ENCODE measurements around the gene KICS2. TPM values are rescaled to one million over a fixed set of nuclear protein-coding genes. Genes with fewer than 3 reads are reported as not detected.

The KICS2 gene
- total and polyA plus RNA-seq, 2 of the 13 experiments (the other 11 are each of a cell fraction or from before 2014, with no cell fraction given) = 3.5 to 6.6 TPM

GRCh38 chr12:64180951-64181350 lies 41.1 kb downstream of the KICS2 start:
- H3K4me1 ChIP-seq (ENCODE audit: insufficient read depth, low read length) = 0 out of 2 replicates have a peak, but pooled peaks cover 7% of the 10 kb centered on the region
- H2AFZ ChIP-seq (ENCODE audit: low read length) = no peak overlapping the region
- ChIA-PET CTCF (ENCODE audit: low intra/inter-chr PET ratio, low total read pairs) (interaction anchor here (1.3 to 1.6 kb wide), 3 partner anchors 337 to 355 kb away, joined by 7 to 11 read pairs (median 8); no protein-coding TSS in a partner anchor), POLR2A (interaction anchor here (1.2 kb wide), 1 partner anchor 337 kb away, joined by 4 read pairs; no protein-coding TSS in a partner anchor)
- no peaks in the 10 kb centered on the region for H3K36me3 ChIP-seq (replicated peaks in 1 of 2; ENCODE audit: control insufficient read depth in 1 of 2, insufficient read depth in 2 of 2, low read length in 2 of 2)
- WGBS (ENCODE audit: low lambda C conversion rate) = 56% methylated on average over 5 of the region's 5 CpGs
- in situ Hi-C loops (cut with HindIII; ENCODE audit: extremely low pct_ligation_motif_present, low pct_unique_long_range_greater_than_20kb) = loop anchor here (5.0 kb wide), 1 partner anchor 339 kb away; the partner anchor contains the start of gene SRGAP1
- no peak overlapping the region for H3K9ac ChIP-seq (ENCODE audit: insufficient read depth, low read depth, low read length)
- FAIRE-seq (no peak), ATAC-seq (no peak), DNase-seq (ENCODE audit: low spot score) (no peak)
- intact Hi-C loops (cut with micrococcal nuclease; ENCODE audit: unreplicated experiment) = loop anchor here (1.0 kb wide), 3 partner anchors 75 to 342 kb away; no protein-coding TSS in a partner anchor
- no peak overlapping the region for H3K27ac ChIP-seq (ENCODE audit: extremely low read length, insufficient read depth, low read length)
- BruUV-seq (replicated peaks) = no TSS peak
- no peaks in the 10 kb centered on the region for H3K79me2 ChIP-seq (ENCODE audit: insufficient read depth, low read length)
- H3K27me3 ChIP-seq (ENCODE audit: control insufficient read depth in 1 of 2, insufficient read depth in 2 of 2, low read length in 2 of 2) = no peaks in the 10 kb centered on the region
- no peak overlapping the region for H3K4me3 ChIP-seq (replicated peaks in 1 of 3; ENCODE audit: insufficient read depth in 1 of 3, low read depth in 2 of 3, low read length in 3 of 3)
- no peak overlapping the region for H3K4me2 ChIP-seq (ENCODE audit: low read depth, low read length)
- H3K9me3 ChIP-seq (ENCODE audit: low read length) = no peaks in the 10 kb centered on the region
- H4K20me1 ChIP-seq (ENCODE audit: insufficient read depth, low read length) = no peaks in the 10 kb centered on the region
- no peak for TF ChIP-seq TMF1 (CRISPR knock-in tag; IDR thresholded peaks at IDR 0.05; ENCODE audit: low read depth)
- TF ChIP-seq RELA (CRISPR knock-in tag; IDR thresholded peaks at IDR 0.05) = no peak
- no peak for TF ChIP-seq ZNF20 (CRISPR knock-in tag; IDR thresholded peaks at IDR 0.05)
- TF ChIP-seq MXD3 (CRISPR knock-in tag; IDR thresholded peaks at IDR 0.05) = no peak
- no peak for TF ChIP-seq FLYWCH1 (CRISPR knock-in tag; IDR thresholded peaks at IDR 0.05)
- no peak for TF ChIP-seq MYNN (CRISPR knock-in tag; IDR thresholded peaks at IDR 0.05; ENCODE audit: low read depth)
- TF ChIP-seq HNF1A (IDR thresholded peaks at IDR 0.05; ENCODE audit: low read depth) = no peak
- TF ChIP-seq HNF1A (CRISPR knock-in tag; IDR thresholded peaks at IDR 0.05; ENCODE audit: borderline replicate concordance) = no peak
- TF ChIP-seq SRSF9 (IDR thresholded peaks at IDR 0.05; ENCODE audit: borderline replicate concordance, insufficient read depth, low read depth, low read length, poor library complexity, severe bottlenecking) = no peak
- no peak for TF ChIP-seq ZNF775 (CRISPR knock-in tag; IDR thresholded peaks at IDR 0.05; ENCODE audit: borderline replicate concordance)
- TF ChIP-seq ZNF552 (CRISPR knock-in tag; IDR thresholded peaks at IDR 0.05; ENCODE audit: borderline replicate concordance) = no peak
- no peak for TF ChIP-seq SUZ12 (IDR thresholded peaks at IDR 0.05; ENCODE audit: low read depth, low read length)
- TF ChIP-seq TFE3 (CRISPR knock-in tag; IDR thresholded peaks at IDR 0.05) = no peak
- TF ChIP-seq ZBTB4 (CRISPR knock-in tag; IDR thresholded peaks at IDR 0.05; ENCODE audit: borderline replicate concordance) = no peak
